GM18951 (cell line): ENCODE results near the gene MRC1.

Source experiments
- POLR2A ChIP-seq: IDR thresholded peaks from 4 replicates; pipeline ENCODE4 v1.6.1; 2011; ENCODE audit warnings: mild to moderate bottlenecking; ENCODE audit not compliant: insufficient read length, insufficient read depth; ENCODE audit errors: extremely low read depth
- in situ Hi-C: fragments of 300-500 bp; cut with MboI; formaldehyde crosslinking; loops from one replicate; pipeline ENCODE4 v1.12.0; 2022; ENCODE audit warnings: low sequenced_read_pairs, mixed read lengths, inconsistent platforms; ENCODE audit not compliant: unreplicated experiment

Gene MRC1

DNA sequence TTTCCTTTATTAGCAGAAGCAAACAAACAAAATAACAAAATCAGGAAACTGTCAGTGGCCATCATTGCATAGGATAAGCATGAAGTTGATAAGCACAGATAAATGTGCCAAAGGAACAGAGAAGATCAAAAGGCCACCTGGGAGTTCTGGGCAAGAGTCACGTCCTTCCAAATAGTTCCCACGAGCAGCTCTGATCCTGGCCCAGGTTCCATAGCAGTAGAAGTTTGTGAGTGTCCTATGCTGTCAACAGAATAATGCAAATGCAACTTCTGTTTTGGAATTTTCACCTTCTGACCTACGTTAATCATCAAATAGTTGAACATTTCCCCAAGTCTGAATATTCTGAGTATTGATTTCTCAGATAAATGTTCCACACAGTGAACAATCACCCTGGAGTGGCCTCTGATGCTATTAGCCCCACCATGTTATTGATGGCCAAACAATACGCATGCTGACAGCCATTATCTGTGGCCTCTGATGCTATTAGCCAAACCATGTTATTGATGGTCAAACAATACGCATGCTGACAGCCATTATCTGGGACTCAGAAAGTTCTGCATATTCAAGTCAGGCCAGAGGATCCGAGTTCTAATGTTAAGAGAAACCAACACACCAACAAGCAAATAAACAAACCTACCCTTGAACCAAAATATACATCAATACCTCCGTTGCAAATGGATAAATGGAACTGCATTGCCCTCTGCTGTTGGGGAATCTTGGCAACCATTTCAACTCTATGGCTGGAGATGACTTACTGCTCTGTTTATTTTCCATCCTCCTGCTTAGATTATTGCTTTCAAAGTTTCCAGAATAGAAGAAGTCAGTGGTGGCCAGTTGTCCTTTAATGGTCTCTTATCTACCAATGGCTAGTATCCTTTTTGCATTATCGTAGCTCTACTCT, 63.3 kb downstream of the MRC1 start:
- no peak for TF ChIP-seq POLR2A
- in situ Hi-C loops = no loop called here

DNA sequence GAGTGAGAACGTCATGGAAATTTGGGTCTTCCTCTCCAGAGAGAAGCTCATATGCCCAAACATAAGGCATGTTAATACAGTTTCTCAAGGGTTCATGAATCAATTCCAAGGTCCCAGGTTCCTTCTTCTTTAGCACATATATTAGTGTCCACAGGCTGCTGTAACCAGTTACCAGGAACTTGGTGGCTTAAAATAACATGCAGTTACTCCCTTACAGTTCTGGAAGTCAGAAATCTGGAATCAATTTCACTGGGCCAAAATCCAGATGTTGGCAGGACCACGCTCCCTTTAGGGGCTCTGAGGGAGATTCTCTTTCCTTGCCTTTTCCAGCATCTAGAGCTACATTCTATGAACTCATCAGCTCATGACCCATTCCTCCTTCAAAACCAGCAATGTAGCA, 64.8 kb downstream of the MRC1 start:
- in situ Hi-C loops = no loop called here
- TF ChIP-seq POLR2A = no peak

DNA sequence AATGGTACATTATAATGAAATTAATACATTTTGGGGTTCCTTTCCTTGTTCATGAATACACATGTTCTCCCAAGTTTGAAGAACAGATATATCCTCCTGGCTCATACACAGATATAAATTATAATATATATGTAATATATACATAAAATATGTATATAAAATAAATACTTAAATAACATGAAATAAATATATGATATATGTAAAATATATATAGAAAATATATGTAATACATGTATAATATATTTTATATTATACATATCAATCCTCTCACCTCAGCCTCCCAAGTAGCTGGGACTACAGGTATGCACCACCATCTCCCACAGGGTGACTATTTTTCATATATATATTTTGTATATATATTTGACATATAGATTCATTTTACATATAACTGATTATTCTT, 68.0 kb downstream of the MRC1 start:
- in situ Hi-C loops = no loop called here
- TF ChIP-seq POLR2A = no peak

DNA sequence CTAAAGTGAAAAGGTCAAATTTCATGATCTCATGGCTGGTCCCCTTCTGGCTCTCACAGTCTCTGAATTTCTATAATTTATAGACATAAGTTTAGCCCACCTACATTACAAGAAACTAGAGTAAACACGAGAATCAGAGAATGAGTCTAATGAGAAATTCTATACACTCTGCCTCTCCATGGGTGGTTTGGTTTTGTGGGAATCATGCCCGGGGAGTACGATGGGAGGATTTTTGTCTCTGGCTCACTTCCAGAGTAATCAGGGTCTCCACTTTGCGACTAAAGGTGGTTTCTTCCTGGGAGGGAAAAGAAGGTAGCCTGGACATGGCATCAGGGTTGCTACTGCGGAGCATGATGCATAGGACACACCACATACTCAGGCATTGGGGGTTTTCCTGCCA, 69.7 kb downstream of the MRC1 start:
- in situ Hi-C loops = no loop called here
- no peak for TF ChIP-seq POLR2A

DNA sequence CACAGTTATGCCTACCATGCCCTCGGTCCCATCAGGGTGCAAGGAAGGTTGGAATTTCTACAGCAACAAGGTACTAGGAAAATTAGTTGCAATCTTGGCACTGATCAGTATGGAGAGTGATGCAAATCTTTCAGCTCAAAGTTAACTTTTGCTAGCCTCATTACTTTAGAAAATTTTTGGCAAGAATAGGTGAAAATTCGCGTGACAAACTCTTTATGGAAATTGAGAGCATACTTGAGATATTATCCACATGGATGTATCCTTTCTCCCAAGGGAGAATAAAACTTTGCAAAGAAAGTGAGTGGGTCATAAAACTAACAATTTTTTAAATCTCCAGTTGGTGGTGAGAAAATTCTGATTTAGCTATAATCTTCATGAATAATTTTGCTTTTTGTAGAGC, 71.5 kb downstream of the MRC1 start:
- in situ Hi-C loops = no loop called here
- no peak for TF ChIP-seq POLR2A

DNA sequence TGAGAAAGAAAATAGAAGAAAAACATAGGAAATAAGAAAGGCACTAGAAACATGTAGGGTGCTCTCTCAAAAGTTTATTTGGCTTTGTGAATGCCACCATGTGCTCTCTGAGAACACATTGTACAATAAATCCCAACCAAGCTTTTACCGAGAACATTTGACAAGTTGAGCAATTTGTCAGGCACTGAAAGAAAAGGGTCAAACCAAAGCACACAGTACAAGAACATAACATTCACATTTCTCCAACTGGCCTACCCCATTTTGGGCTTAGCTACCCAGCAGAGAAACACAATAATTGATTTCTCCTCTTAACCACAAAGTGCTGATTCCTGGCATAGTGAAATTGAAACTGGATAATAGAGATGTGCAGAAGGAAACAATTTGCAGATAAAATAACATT, 73.4 kb downstream of the MRC1 start:
- in situ Hi-C loops = no loop called here
- no peak for TF ChIP-seq POLR2A

DNA sequence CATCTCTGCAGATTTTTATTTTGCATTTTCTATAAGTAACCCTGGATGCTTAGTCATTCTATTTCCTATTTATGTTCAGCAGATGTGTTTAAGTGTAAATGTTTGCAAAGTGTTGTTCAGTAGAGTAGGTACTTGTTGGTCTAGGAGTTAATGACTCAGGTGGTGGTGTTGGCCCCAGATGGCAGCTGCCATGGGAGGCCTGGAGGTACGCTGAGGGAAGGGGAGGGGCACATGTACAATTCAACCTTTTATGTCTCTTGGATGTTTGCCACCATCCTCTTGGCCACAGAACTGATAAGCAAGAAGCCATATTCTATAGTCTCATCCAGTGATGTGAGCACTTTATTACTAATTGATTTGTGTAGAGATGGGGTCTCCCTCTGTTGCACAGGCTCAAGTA, 74.5 kb downstream of the MRC1 start:
- in situ Hi-C loops = no loop called here
- no peak for TF ChIP-seq POLR2A

DNA sequence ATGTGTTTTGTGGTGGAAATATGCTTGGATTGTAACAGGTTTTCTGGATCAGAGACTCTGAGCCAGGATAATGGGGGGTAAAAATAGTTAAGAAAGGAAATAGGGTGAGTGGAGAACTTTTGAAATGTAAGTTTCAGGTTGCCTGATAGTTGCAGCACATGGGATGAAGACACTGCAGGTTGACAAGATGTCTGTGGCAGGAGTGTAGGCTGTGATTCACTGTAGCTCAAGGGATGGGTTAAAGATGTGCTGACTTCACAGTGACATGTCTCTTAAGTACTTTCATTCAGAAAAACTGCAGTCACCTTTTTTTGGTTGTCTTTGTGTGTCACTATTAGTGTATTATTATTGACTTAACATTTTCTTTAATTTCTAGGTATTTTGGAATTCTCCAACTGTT, 79.0 kb downstream of the MRC1 start:
- in situ Hi-C loops = no loop called here
- no peak for TF ChIP-seq POLR2A

DNA sequence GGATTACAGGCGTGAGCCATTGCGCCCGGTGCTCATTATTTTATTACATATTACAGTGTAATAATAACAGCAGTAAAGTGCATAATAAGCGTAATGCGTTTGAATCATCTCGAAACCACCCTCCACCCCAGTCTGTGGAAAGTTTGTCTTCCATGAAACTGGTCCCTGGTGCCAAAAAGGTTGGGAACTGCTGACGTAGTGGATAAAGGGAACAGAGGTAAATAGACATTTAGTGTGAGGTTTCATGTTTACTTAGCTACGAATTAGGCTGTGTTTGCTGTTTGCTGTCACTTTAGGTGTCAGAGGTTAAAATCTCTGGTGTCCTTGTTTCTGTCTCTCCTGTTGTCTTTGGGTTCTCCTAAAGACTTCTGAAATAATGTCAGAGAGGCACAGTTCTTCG, 82.3 kb downstream of the MRC1 start:
- in situ Hi-C loops = no loop called here
- no peak for TF ChIP-seq POLR2A

DNA sequence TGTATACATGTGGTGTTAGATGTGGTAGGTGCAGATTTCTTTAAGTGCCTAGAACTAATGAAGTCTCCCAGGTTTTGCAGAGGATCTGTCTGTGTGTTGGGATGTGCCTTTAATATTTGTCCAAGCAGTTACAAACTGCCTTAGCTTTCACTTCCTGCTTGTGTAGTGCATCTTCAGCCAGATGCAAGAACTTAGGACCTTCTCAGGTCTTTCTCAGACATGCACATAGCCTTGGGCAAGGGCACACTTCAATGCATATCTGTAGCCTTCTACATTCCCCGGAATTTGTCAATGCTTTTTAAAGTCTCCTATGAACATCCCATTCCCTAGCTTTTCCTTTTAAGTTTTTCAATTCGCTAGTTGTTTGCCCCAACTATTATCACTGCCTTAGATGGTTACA, 95.4 kb downstream of the MRC1 start:
- in situ Hi-C loops = no loop called here
- TF ChIP-seq POLR2A = no peak

DNA sequence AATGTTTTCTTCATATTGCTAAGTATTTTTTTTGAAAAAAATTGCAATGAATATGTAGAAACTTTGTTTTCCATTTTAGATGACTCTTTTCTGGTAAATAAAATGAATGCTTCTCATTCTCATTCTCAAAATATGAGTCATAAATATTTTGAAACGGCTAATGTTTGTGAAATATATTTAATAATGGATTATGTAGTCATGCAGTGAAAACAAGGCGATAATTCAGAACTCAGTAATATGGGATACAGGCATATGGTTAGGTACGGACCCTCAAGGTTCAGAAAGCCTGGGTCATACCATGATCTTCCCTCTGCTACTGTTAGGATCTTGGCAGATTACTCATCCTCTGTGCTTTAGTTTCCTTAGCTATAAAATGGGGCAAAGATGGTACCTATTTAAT, 96.3 kb downstream of the MRC1 start:
- no peak for TF ChIP-seq POLR2A
- in situ Hi-C loops = no loop called here

DNA sequence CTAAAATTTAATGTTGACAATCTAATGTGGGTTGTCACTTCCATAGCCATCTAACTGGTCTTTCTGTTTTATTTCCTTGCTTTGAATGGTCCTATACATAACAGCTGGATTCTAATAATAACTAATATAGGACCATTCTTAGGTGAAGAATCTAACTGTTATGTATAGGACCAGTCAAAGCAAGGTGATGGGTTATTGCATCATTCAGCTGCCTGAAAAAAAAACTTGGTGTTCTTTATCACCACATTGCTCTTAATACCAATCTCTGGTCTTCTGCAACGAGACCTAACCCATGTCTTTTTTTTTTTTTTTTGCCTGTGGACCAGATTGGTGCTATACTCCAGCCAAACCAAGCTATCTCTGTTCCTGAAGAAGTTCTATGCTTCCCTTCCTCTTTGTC, 96.9 kb downstream of the MRC1 start:
- no peak for TF ChIP-seq POLR2A
- in situ Hi-C loops = no loop called here

DNA sequence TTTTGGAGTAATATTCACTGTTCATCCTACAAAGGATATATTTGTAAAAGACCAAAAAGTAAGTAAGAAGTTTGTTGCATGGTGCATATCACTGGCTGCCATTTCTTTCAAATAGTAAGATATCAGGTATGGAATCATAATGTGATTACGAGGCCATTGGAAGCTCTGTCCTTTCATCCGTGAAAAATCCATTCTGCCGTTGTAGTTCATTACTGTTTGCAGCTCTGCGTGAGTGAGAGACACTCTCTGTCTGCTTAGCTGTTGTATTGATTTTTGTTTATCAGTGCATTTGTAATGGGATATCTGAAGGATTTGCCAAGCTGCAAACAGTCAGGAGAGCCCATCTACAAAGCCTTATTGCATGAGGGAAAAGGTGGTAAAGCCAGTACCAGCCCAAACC, 98.5 kb downstream of the MRC1 start:
- in situ Hi-C loops = no loop called here
- no peak for TF ChIP-seq POLR2A

DNA sequence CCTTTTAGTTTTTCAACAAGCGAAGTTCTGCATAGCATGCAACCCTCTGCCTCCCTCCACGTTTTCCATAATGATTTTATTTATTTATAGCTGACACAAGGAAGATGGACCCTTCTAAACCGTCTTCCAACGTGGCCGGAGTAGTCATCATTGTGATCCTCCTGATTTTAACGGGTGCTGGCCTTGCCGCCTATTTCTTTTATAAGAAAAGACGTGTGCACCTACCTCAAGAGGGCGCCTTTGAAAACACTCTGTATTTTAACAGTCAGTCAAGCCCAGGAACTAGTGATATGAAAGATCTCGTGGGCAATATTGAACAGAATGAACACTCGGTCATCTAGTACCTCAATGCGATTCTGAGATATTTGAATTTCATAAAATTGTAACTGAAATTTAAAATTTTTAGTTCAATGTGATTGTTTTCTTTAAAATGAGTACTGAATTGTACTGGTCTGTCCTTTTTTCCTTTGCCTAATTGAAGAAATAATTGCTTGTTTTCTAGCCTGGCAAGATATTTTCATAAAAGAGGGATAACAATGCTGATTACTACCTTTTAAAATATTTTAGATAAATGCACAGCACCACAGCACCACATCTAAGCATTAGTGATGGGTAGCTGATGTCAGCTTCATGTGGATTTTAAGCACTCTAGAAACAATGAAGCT, 101.1 kb downstream of the MRC1 start:
- TF ChIP-seq POLR2A = no peak
- in situ Hi-C loops = no loop called here
